HG03159 (cell line): Measurements from ENCODE around the gene ITIH5.
"Not testable (repeated sequence)": the region's sequence is repeated elsewhere in the genome, so short reads cannot be mapped to it uniquely, and the experiment has no call there.

Experiments
- ATAC-seq: cut with Tn5 transposase; IDR thresholded peaks from one replicate; pipeline ENCODE4 v1.9.1; 2021; ENCODE audit warnings: mild to moderate bottlenecking, moderate library complexity; ENCODE audit not compliant: unreplicated experiment

ITIH5 gene

DNA sequence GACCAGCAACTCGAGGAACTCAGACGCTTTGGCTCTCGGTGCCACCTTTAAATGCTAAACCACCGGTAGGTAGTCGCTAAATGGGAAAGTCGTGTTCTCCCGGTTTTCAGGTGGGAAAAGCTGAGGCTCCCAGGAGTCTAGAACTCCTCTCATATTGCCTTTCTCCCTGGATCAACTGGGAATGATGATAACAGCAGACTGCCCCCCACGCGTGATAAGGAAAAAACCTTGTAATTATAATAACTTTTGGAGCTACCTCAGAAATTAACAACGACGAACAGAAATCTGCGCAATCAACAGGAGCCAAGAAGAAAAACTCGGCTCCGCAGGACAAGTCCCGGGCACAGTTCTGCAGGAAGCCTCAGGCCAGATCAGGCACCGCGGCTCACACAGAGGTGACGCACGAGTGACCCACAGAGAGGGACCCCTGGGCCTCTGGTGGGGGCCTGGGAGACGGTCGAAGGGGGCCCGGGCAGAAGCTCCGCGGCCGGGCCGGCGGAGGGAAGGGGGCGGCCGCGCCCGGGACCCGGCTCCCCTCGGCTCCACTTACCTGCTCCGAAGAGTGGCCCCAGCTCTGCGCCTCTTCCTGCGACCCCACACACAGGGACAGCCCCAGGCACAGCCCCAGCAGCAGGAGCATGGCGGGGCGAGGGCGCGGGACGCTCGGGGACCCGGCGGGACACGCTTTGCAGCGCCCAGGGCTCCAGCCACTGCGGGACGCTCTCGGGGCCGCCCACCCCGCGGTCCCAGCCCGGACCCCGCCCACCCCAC, at the start of gene ITIH5:
ITIH5 (minus strand) TSS at position 714 of the 771 bp plus-strand sequence; CDS start at position 640, 74 bp downstream.
- ATAC-seq = no peak

DNA sequence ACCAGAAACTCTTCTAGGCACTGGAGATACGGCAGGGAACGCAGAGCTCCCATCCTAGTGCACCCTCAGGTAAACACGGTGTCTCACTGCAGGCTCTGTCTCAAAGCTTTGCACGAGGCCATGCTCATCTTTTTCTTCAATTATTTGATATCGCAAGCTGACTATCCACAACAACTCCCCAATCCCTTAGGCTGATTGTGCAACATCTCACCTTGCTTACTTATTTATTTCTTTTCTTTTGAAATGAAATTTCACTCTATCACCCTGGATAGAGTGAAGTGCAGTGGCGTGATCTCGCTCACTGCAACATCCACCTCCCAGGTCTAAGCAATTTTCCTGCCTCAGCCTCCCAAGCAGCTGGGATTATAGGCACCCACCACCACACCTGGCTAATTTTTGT, 48.7 kb upstream of the ITIH5 start:
- no peak for ATAC-seq

DNA sequence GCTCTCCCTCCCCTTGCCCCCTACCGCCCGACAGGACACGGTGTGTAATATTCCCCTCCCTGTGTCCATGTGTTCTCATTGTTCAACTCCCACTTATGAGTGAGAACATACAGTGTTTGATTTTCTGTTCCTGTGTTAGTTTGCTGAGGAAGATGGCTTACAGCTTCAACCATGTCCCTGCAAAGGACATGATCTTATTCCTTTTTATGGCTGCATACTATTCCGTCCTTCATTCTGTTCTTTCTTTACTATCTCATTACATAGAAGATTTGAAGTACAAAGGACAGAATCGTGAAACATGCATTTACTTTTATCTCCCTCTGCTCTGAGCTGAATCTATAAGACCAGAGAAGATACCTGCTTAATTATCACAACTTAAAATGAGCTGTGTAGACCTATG, 44.3 kb upstream of the ITIH5 start:
- not testable (repeated sequence) for ATAC-seq

DNA sequence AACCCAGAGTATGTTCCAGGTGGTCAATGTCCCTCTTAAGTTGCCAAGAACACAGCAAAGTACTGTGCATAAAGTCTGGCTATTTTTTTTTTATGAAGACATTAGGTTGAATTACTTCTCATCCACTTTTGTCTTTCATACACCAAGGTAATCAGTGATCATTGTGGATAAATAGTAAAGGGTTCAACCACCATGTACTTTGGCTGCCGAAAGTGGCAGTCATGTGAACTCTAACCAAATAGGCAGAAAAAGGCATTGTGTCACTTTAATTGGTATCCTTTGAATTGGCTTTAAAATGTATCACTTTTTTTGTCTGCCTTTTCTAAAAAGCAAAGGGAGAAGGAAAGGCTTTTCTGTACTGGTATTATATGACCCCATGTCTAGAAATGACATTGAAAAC, 43.7 kb upstream of the ITIH5 start:
- ATAC-seq = no peak

DNA sequence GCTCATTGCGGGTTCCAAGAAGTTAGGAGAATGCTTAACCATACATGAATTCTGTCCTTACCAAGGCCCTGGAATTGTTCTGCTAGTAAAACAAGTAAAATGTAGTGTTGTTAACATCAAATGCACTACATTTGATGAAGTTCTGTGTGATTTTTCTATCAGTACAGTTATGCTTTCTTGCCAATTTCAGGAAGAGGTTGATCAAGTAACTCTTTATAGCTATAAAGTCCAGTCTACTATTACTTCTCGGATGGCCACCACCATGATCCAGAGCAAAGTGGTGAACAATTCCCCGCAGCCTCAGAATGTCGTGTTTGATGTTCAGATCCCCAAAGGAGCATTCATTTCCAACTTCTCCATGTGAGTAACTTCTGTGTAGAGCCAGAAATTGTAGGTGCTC, 42.1 kb upstream of the ITIH5 start:
- ATAC-seq = no peak

DNA sequence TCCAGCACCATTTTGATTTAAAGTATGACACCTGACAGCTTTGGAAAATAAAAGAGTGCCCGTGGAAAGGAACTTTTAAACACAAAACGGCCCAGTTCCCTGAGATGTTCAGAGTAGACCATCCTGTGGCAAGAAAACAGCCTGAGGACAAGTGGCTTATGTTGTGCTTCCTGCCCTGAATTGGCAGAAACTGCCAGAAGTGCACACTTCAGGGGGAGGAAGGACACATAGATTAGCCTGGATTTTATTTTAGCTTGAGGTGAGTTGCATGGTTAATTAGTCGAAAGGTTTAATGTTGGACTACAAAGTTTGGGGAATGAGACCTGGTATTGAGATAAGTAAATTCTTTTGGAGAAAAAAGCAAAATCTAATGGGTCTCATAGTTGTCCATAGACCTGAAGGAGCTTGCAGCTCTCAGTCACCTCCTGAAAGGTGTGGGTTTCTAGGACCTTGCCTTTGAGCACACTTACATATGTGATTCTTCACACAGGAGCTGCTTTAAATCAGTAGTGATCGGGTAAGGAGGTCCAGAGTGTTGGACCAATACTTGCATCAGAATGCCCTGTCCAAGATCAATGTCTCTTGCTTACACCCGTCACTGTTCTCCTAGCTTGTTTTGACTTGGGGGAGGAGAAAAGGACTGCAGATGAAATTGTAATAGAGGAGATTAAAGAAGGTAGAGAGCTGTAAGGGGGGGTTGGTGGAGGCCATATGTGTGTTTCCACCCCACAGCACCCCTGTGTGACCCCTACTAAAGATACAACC, 41.3 kb upstream of the ITIH5 start:
- no peak for ATAC-seq

DNA sequence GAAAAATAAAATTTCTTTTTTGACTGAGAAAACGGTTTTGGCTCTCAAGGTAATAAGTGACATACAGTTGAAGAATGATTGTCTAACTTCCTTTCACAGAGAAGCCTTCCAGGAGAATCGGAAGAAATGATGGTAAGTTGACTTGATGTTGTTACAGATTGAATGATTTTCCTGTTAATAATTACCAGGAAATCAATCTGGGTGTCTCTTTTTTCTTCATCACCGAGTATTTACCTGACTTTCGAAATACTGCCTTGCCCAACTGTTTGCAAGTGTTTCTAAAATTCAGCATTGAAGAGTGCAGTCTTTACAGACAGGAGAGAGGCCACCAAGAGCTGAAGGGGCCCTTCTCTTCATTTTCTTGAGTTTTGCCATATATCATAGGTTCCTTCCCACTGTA, 40.3 kb upstream of the ITIH5 start:
- no peak for ATAC-seq

DNA sequence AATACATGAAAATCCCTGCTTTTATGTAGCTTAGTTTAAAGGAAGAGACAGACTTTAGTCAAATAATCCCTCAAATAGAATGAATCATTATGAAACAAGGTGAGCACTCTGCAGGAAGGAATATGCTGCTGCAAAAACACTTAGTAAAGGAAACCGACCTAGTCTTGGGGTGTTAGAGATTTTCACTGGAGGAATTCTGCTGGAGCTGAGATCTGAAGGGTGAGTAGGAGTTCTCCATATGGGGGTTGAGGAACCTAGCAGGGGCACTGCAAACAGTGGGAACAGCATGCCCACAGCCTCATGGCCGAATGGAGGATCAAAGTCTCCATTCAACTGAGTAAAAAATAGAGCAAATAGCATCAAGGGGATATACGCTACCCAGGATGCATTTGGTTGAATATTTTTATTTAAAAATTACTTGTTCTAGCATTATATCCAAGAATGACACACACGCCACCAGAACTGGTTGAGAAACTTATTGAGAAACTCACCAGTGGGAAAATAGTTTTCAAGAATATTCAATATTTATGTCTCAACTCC, 39.8 kb upstream of the ITIH5 start:
- no peak for ATAC-seq

DNA sequence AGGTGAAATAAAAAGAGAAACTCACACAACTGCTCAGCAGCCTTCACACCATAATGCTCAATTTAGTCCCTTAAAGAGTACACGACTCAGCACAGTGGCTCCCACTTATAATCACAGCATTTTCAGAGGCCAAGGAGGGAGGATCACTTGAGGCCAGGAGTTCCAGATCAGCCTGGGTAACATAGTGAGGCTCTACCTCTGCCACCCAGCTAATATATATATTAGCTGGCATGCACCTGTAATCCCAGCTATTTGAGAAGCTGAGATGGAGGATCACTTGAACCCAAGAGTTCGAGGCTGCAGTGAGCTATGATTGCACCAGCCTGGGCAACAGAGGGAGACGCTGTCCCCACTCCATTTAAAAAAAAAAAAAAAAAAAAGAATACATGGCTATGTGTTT, 38.6 kb upstream of the ITIH5 start:
- ATAC-seq = no peak

DNA sequence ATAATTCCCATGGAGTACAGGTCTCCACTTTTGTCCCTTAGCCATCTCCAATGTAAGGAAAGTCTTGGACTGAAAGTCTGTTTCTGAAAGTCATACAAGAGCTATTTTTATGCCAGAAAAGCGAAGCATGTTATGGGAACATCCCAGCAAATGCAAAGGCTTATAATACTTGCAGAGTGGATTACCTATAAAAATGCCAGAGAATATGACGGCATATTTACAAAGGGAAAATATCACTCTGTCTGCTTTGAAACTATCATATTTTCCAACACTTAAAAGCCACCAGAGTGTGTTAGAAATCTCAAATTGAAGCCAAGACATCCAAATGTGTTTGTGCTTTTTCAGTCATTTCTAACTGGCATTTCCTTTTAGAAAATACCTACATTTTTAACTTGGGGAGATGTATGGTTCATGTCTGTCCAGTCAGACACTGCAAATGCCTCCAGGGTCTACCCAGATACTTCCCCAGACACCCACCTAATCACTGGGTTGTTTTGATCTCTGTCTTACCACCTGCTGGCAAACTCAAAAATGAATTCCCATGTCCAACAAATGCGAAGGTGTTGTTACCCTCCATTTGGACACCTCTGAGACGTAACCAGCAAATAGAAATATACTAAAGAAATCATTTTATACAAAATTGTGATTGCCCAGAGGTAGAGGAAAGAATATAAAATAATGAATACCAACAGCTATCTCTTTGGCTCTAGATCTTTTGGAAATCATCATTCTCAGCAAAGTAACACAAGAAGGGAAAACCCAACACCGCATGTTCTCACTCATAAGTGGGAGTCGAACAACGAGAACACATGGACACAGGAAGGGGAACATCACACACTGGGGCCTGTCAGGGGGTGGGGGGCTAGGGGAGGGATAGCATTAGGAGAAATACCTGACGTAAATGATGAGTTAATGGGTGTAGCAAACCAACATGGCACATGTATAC, 37.6 kb upstream of the ITIH5 start:
- ATAC-seq = no peak

DNA sequence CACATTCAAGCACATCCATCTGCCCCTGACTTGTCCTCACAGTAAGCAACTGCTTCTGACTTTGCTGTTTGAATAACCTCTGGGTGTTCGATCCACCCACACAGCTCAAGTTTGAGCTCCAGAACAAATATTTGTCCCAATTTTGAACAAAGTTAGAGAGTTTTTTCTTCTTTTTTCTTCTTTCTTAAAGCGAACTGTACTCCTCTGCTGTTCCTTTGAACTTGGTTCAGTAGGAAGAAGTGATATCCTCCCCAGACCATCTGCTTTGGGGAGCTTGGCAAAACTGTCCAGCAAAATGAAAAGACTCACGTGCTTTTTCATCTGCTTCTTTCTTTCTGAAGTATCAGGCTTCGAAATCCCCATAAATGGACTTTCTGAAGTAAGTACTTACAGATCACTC, 36.4 kb upstream of the ITIH5 start, which contains the start of gene ITIH2:
ITIH2 (plus strand) TSS at position 177 of the 400 bp plus-strand sequence; CDS start at position 296, 119 bp downstream.
- no peak for ATAC-seq

DNA sequence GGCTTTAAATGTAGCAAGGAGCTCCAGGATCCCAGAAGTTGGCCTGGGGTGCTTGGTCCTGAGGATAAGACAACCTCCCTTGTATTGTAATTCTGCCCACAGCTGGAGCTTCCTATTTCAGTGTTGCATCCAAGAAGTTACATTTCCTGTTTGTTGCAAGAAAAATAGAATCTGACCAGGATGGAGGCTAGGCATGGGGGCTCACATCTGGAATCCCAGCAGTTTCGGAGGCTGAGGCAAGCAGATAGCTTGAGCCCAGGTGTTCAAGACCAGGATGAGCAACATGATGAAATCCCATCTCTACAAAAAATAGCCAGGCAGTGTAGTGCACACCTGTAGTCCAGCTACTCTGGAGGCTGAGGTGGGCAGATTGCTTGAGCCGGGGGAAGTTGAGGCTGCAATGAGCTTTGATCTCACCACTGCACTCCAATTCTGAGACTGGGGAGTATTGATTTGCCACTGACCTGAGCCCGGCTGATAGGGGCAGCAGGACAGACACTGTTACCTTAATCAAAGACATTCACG, 35.6 kb upstream of the ITIH5 start:
- no peak for ATAC-seq

DNA sequence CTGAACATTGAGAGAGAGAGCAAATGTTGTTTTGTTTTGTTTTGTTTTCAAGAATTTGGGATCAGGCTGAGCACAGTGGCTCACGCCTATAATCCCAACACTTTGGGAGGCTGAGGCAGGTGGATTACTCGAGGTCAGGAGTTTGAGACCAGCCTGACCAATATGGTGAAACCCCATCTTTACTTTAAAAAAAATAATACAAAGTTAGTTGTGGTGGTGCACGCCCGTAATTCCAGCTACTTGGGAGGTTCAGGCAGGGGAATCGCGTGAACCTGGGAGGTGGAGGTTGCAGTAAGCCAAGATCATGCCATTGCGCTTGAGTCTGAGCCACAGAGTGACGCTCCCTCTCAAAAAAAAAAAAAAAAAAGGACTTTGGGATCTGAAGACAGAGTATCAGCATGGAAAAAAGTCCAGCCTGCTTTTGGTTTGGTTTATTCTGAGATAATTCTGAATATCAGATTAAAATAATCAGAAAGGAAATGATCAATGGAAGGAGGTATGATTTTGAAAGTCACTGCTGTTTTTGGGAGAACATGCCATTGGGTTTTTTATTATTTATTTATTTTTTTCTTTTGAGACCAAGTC, 34.5 kb upstream of the ITIH5 start:
- no peak for ATAC-seq

DNA sequence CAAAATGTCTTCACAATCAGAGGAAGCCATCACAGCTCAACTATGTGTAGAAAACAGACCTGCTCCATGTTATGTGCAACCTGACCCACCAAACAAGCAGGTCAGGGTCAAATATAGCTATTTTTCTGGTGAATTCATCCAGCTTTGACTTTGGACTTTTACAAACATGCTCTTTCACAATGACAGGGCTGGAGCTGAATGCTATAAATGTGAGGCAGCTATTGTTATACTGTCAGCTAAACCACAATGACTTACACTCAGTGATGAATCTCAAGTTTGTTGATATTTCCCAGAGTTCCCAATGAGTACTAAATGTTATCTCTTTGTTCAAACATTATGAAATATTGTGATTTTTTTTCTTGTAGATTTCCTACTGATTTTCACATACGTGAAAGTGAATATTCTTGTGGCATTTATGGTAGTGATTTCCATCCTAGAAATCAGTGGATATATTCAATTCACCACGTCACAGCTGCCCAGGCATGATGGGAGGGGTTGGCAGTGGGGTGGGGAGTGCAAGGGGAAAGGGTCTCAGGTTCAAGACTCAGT, 33.9 kb upstream of the ITIH5 start:
- no peak for ATAC-seq

DNA sequence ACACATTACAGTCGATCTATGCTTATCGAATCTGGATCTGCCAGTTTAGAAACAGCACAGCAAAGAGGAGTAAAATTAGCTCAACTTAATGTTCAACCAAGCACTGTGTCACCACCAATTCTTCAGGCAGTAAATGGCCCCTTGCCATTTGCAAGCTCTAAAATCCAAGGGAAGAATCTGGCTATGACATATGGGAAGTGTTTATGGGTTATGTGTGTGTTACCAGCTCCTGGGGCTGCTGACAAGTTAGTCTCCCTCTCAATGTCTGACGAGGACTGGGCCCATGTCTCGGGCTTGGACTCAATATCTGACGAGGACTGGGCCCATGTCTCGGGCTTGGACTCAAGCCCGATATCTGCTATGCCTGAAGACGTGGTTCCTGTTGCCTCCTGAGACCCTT, 30.7 kb upstream of the ITIH5 start:
- no peak for ATAC-seq

DNA sequence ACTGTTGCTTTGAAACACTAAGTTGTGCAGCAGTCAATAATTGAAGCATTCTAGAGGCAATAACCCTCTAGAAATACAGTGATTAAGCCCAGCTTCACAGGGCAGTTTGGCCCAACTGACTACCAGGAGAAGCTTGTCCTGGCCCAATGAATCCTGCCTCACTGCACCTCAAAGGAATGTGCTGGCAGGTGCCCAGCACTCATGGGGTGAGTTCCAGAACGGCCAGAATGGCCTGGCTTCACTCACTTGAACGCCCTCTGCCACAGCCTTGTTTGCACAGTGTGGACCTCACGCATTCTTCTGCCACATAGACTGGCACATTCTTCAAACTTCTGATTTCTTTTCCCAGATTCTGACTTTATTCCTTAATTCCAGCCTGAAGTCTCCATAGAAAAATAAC, 29.8 kb upstream of the ITIH5 start:
- no peak for ATAC-seq

DNA sequence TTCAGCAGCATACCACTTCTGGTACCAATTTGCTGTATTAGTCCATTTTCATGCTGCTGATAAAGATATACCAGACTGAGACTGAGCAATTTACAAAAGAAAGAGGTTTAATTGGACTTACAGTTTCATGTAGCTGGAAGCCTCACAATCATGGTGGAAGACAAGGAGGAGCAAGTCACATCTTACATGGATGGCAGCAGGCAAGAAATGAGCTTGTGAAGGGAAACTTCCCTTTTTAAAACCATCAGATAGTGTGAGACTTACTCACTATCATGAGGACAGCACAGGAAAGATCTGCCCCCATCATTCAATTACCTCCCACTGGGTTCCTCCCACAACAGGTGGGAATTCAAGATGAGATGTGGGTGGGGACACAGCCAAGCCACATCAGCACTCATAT, 26.4 kb upstream of the ITIH5 start:
- ATAC-seq = not testable (repeated sequence)

DNA sequence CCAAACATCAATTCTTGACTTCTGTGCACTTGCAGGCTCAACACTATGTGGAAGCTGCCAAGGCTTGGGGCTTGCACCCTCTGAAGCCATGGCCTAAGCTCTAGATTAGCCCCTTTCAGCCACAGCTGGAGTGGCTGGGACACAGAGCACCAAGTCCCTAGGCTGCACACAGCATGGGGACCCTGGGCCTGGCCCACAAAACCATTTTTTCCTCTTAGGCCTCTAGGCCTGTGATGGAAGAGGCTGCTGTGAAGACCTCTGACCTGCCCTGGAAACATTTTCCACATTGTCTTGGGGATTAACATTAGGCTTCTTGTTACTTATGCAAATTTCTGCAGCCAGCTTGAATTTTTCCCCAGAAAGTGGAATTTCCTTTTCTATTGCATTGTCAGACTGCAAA, 25.6 kb upstream of the ITIH5 start:
- ATAC-seq = not testable (repeated sequence)

DNA sequence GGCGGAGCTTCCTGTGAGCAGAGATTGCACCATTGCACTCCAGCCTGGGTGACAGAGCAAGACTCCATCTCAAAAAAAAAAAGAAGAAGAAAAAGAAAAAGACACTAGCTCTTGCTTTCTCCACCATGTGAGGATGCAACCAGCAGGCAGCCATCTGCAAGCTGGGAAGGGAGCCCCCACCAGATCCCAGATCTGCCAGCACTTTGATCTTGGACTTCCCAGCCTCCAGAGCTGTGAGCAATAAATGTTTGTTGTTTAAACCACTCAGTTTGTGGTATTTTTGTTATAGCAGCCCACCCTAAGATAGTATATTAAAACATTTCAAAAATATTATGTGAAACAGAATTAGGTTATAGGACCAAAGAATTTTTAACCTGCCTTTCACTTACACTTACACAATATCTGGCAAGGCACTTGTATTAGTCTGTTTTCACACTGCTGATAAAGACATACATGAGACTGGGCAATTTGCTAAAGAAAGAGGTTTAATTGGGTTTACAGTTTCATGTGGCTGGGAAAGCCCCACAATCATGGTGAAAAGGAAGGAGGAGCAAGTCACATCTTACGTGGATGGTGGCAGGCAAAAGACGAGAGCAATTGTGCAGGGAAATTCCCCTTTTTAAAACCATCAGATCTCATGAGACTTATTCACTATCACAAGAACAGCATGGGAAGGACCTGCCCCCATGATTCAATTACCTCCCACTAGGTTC, 24.3 kb upstream of the ITIH5 start:
- ATAC-seq = not testable (repeated sequence)
